SU-DHL-6 (cell line): ENCODE data around the gene DCAF8L2.

Experiments used
- H2AFZ ChIP-seq: fragments of 200-600 bp; sonication (generic); 2 replicates; pipeline ENCODE4 v1.6.1; 2014; ENCODE audit warnings: low read depth, mild to moderate bottlenecking, moderate library complexity, mixed read lengths, antibody characterized with exemption, low read length; ENCODE audit not compliant: severe bottlenecking
- H3F3A ChIP-seq: fragments of 200-600 bp; shearing (Covaris generic); 2 replicates; pipeline ENCODE4 v1.6.0; 2016; ENCODE audit warnings: antibody characterized with exemption, mild to moderate bottlenecking; ENCODE audit not compliant: insufficient read depth
- H3K27ac ChIP-seq: fragments of 200-600 bp; sonication (generic); 2 replicates; pipeline ENCODE4 v1.5.1; 2016; ENCODE audit warnings: low read depth, mild to moderate bottlenecking, low read length, moderate library complexity, mixed read lengths
- H3K27me3 ChIP-seq: fragments of 200-600 bp; sonication (generic), shearing (Covaris generic); 2 replicates; pipeline ENCODE4 v1.6.0; 2014; ENCODE audit warnings: mild to moderate bottlenecking, low read length
- H3K36me3 ChIP-seq: fragments of 200-600 bp; sonication (generic); 2 replicates; pipeline ENCODE4 v1.6.1; 2014; ENCODE audit warnings: mild to moderate bottlenecking, low read length, mixed read lengths
- H3K4me2 ChIP-seq: fragments of 300-600, 200-600 bp; shearing (Covaris generic), sonication (generic); 2 replicates; pipeline ENCODE4 v1.6.0; 2014; ENCODE audit warnings: low read length, low read depth, mild to moderate bottlenecking; ENCODE audit not compliant: poor library complexity, severe bottlenecking
- H3K4me3 ChIP-seq: fragments of 200-600 bp; sonication (generic); 2 replicates; pipeline ENCODE4 v1.5.1; 2014; ENCODE audit warnings: antibody characterized with exemption, low read length, mild to moderate bottlenecking, mixed read lengths; ENCODE audit not compliant: insufficient read depth, poor library complexity, severe bottlenecking
- H3K79me2 ChIP-seq: fragments of 200-600 bp; sonication (generic); 2 replicates; pipeline ENCODE4 v1.6.1; 2014; ENCODE audit warnings: mild to moderate bottlenecking, low read length, moderate library complexity; ENCODE audit not compliant: insufficient read depth
- H3K9ac ChIP-seq: fragments of 200-600 bp; sonication (generic); 2 replicates; pipeline ENCODE4 v1.7.0; 2014; ENCODE audit warnings: mild to moderate bottlenecking, low read length
- H3K9me2 ChIP-seq: fragments of 200-600 bp; sonication (generic); replicated peaks from 2 replicates; pipeline ENCODE4 v1.6.1; 2014; ENCODE audit warnings: low read length; ENCODE audit not compliant: insufficient read depth
- H3K9me3 ChIP-seq: fragments of 200-600 bp; sonication (generic); 2 replicates; pipeline ENCODE4 v1.6.1; 2014; ENCODE audit warnings: low read length, mixed read lengths; ENCODE audit not compliant: insufficient read depth
- H4K20me1 ChIP-seq: fragments of 200-600 bp; sonication (generic); 2 replicates; pipeline ENCODE4 v1.6.1; 2014; ENCODE audit warnings: low read depth, mild to moderate bottlenecking, antibody characterized with exemption, low read length, moderate library complexity, mixed read lengths
- CTCF ChIP-seq: fragments of 200-600 bp; sonication (generic); IDR thresholded peaks from one replicate; pipeline ENCODE4 v1.5.1; 2017; ENCODE audit warnings: antibody characterized with exemption, mild to moderate bottlenecking, low read length, moderate library complexity; ENCODE audit not compliant: insufficient read depth, poor library complexity, severe bottlenecking
- EZH2phosphoT487 ChIP-seq: fragments of 200-600 bp; sonication (generic), shearing (Covaris generic); conservative IDR thresholded peaks from 2 replicates; pipeline ENCODE4 v1.6.1; 2018; ENCODE audit warnings: mild to moderate bottlenecking, antibody characterized with exemption, low read length, moderate library complexity, mixed read lengths

Gene DCAF8L2

GRCh38 chrX:27694667-27695066 lies 104.5 kb downstream of the DCAF8L2 start:
- Histone ChIP-seq H3K79me2 (no peaks in the 10 kb centered on the region), H3K4me2 (no peak overlapping the region), H3K9ac (no peak overlapping the region), H3K4me3 (no peak overlapping the region), H3K9me2 (no peaks in the 10 kb centered on the region), H3K27me3 (no peaks in the 10 kb centered on the region), H3K9me3 (no peaks in the 10 kb centered on the region), H3K27ac (no peak overlapping the region), H2AFZ (no peak overlapping the region), H3F3A (no peaks in the 10 kb centered on the region), H4K20me1 (no peaks in the 10 kb centered on the region), H3K36me3 (no peaks in the 10 kb centered on the region)
- no peak for TF ChIP-seq CTCF
- no peak for TF ChIP-seq EZH2phosphoT487

- TF ChIP-seq CTCF (no peak), EZH2phosphoT487 (no peak)
- H4K20me1 ChIP-seq, result no peaks in the 10 kb centered on the region
- no peak overlapping the region for H2AFZ ChIP-seq
- no peaks in the 10 kb centered on the region for H3K9me2 ChIP-seq
- H3K79me2 ChIP-seq, result no peaks in the 10 kb centered on the region
- H3K36me3 ChIP-seq, result no peaks in the 10 kb centered on the region
- no peaks in the 10 kb centered on the region for H3K27me3 ChIP-seq
- no peak overlapping the region for H3K27ac ChIP-seq
- no peak overlapping the region for H3K4me3 ChIP-seq
- no peak overlapping the region for H3K9ac ChIP-seq
- H3K9me3 ChIP-seq, result no peaks in the 10 kb centered on the region
- no peak overlapping the region for H3K4me2 ChIP-seq
- no peaks in the 10 kb centered on the region for H3F3A ChIP-seq
Observed at GRCh38 chrX:27706526-27706925, 116.4 kb downstream of the DCAF8L2 start.

- H2AFZ ChIP-seq, result no peak overlapping the region
- no peaks in the 10 kb centered on the region for H4K20me1 ChIP-seq
- H3K27ac ChIP-seq, result no peak overlapping the region
- H3F3A ChIP-seq, result no peaks in the 10 kb centered on the region
- no peaks in the 10 kb centered on the region for H3K36me3 ChIP-seq
- H3K9me3 ChIP-seq, result no peaks in the 10 kb centered on the region
- no peak overlapping the region for H3K4me2 ChIP-seq
- no peaks in the 10 kb centered on the region for H3K79me2 ChIP-seq
- no peaks in the 10 kb centered on the region for H3K9me2 ChIP-seq
- H3K27me3 ChIP-seq, result no peaks in the 10 kb centered on the region
- H3K4me3 ChIP-seq, result no peak overlapping the region
- TF ChIP-seq EZH2phosphoT487 (no peak), CTCF (no peak)
- no peak overlapping the region for H3K9ac ChIP-seq
Observed at GRCh38 chrX:27715610-27716009, 125.5 kb downstream of the DCAF8L2 start.

- no peak overlapping the region for H3K27ac ChIP-seq
- no peaks in the 10 kb centered on the region for H3K9me3 ChIP-seq
- no peaks in the 10 kb centered on the region for H3K79me2 ChIP-seq
- H4K20me1 ChIP-seq, result no peaks in the 10 kb centered on the region
- H3K4me3 ChIP-seq, result no peak overlapping the region
- H3K4me2 ChIP-seq, result no peak overlapping the region
- no peak overlapping the region for H2AFZ ChIP-seq
- no peaks in the 10 kb centered on the region for H3K9me2 ChIP-seq
- no peaks in the 10 kb centered on the region for H3K36me3 ChIP-seq
- no peak overlapping the region for H3K9ac ChIP-seq
- no peaks in the 10 kb centered on the region for H3F3A ChIP-seq
- H3K27me3 ChIP-seq, result no peaks in the 10 kb centered on the region
- TF ChIP-seq EZH2phosphoT487 (no peak), CTCF (no peak)
Observed at GRCh38 chrX:27728291-27728690, 138.1 kb downstream of the DCAF8L2 start.
